Measurements from ENCODE around the gene PNPLA3. TPM values are rescaled to one million over a fixed set of nuclear protein-coding genes. Genes with fewer than 3 reads are reported as not detected.

PNPLA3 gene
- total and polyA plus RNA-seq, 9 of the 15 experiments (the other 6 are each of a cell fraction or from before 2014, with no cell fraction given): 0.20 to 0.48 (median 0.38) TPM; not detected in 6

DNA sequence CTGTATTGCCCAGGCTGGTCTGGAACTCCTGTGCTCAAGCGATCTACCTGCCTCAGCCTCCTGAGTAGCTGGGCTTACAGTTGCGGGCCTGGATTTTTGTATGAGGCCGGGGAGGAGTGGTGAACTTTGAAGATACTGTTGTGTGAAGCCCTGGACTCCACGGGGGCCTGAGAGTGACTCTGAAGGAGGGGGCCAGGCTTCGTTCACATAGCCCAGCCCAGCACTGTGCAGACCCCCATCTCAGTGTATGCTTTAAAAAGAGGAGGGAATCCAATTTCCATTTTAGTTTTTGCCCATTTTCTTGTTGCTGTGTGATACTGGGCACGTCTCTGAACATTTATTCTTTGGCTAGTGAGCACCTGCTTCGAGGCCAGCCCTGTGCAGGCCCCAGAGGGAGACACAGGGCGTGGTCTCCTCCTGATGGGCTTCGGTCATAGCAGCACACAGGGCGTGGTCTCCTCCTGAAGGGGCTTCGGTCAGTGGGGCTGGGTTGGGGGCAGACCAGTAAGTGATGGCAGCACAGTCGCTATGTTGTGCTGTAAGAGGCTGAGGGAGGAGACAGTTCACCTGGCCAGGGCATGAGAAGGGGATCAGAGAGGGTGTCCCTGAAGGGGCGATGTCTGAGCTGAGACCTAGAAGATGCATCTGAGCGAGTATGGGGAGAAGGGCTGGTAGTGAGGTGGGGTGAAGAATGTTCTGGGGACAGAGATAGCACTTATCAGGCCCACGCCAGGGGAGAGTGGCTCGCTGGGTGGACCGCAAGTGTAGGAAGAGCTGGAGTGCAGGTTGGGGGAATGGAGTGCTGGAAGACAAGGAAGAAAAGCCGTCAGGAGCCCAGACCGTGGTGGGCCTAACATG, 45.6 kb downstream of the PNPLA3 start (continued):
- TF ChIP-seq, protein P1, sequence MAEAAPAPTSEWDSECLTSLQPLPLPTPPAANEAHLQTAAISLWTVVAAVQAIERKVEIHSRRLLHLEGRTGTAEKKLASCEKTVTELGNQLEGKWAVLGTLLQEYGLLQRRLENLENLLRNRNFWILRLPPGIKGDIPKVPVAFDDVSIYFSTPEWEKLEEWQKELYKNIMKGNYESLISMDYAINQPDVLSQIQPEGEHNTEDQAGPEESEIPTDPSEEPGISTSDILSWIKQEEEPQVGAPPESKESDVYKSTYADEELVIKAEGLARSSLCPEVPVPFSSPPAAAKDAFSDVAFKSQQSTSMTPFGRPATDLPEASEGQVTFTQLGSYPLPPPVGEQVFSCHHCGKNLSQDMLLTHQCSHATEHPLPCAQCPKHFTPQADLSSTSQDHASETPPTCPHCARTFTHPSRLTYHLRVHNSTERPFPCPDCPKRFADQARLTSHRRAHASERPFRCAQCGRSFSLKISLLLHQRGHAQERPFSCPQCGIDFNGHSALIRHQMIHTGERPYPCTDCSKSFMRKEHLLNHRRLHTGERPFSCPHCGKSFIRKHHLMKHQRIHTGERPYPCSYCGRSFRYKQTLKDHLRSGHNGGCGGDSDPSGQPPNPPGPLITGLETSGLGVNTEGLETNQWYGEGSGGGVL (CRISPR knock-in tag; IDR thresholded peaks at IDR 0.05): no peak
- TF ChIP-seq ATF6 (CRISPR knock-in tag; IDR thresholded peaks at IDR 0.05) (no peak), MYC (IDR thresholded peaks at IDR 0.05; ENCODE audit: low read depth, low read length) (peak; percentile 44), MYC (CRISPR knock-in tag; IDR thresholded peaks at IDR 0.05; ENCODE audit: borderline replicate concordance, low read depth) (no peak), EHMT2 (IDR thresholded peaks at IDR 0.05) (0 out of 2 replicates have a peak, but pooled peaks have one; percentile 60), LCOR (CRISPR knock-in tag; IDR thresholded peaks at IDR 0.05) (no peak), CTBP1 (IDR thresholded peaks at IDR 0.05; ENCODE audit: borderline replicate concordance) (peak; percentile 89), RBM14 (IDR thresholded peaks at IDR 0.05; ENCODE audit: borderline replicate concordance, insufficient read depth, low read depth, low read length) (no peak), ZEB2 (IDR thresholded peaks at IDR 0.05) (peak; percentile 89), CHD4 (IDR thresholded peaks at IDR 0.05; ENCODE audit: insufficient read depth, insufficient replicate concordance, low read depth, low read length, poor library complexity, severe bottlenecking) (no peak), MECOM (CRISPR knock-in tag; IDR thresholded peaks at IDR 0.05) (peak; percentile 86), NKRF (IDR thresholded peaks at IDR 0.05; ENCODE audit: borderline replicate concordance) (0 out of 2 replicates have a peak, but pooled peaks have one; percentile 22)
- TF ChIP-seq, protein P2, sequence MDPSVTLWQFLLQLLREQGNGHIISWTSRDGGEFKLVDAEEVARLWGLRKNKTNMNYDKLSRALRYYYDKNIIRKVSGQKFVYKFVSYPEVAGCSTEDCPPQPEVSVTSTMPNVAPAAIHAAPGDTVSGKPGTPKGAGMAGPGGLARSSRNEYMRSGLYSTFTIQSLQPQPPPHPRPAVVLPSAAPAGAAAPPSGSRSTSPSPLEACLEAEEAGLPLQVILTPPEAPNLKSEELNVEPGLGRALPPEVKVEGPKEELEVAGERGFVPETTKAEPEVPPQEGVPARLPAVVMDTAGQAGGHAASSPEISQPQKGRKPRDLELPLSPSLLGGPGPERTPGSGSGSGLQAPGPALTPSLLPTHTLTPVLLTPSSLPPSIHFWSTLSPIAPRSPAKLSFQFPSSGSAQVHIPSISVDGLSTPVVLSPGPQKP (CRISPR knock-in tag; IDR thresholded peaks at IDR 0.05): no peak
- TF ChIP-seq, protein P3, sequence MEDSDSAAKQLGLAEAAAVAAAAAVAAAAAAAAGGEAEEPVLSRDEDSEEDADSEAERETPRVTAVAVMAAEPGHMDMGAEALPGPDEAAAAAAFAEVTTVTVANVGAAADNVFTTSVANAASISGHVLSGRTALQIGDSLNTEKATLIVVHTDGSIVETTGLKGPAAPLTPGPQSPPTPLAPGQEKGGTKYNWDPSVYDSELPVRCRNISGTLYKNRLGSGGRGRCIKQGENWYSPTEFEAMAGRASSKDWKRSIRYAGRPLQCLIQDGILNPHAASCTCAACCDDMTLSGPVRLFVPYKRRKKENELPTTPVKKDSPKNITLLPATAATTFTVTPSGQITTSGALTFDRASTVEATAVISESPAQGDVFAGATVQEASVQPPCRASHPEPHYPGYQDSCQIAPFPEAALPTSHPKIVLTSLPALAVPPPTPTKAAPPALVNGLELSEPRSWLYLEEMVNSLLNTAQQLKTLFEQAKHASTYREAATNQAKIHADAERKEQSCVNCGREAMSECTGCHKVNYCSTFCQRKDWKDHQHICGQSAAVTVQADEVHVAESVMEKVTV (CRISPR knock-in tag; IDR thresholded peaks at IDR 0.05): no peak
- TF ChIP-seq, protein P4, sequence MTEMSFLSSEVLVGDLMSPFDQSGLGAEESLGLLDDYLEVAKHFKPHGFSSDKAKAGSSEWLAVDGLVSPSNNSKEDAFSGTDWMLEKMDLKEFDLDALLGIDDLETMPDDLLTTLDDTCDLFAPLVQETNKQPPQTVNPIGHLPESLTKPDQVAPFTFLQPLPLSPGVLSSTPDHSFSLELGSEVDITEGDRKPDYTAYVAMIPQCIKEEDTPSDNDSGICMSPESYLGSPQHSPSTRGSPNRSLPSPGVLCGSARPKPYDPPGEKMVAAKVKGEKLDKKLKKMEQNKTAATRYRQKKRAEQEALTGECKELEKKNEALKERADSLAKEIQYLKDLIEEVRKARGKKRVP (CRISPR knock-in tag; IDR thresholded peaks at IDR 0.05): 0 out of 2 replicates have a peak, but pooled peaks have one; percentile 20

All from K562 (cell line).